Mesothelial cell of epicardium (in vitro differentiated cells): ENCODE data around the gene ITGB1BP1. TPM values are rescaled to one million over a fixed set of nuclear protein-coding genes. Genes with fewer than 3 reads are reported as not detected.
"Not testable (repeated sequence)": the region's sequence is repeated elsewhere in the genome, so short reads cannot be mapped to it uniquely, and the experiment has no call there.

Experiments
- DNase-seq, 2 experiments: peaks; one replicate each; pipeline ENCODE4 v3.0.0; 2021; ENCODE audit warnings: low spot score in 2 of 2; ENCODE audit not compliant: unreplicated experiment in 2 of 2
- H3K27ac Mint-ChIP-seq: 2 replicates; pipeline ENCODE4 v1.8.0; 2021; ENCODE audit warnings: mixed read lengths
- H3K27me3 Mint-ChIP-seq: 2 replicates; pipeline ENCODE4 v1.8.0; 2021; ENCODE audit warnings: low read depth, mixed read lengths
- H3K36me3 Mint-ChIP-seq: 2 replicates; pipeline ENCODE4 v1.8.0; 2021; ENCODE audit warnings: mixed read lengths
- H3K4me1 Mint-ChIP-seq: 2 replicates; pipeline ENCODE4 v1.8.0; 2021; ENCODE audit warnings: mixed read lengths
- H3K4me3 Mint-ChIP-seq: 2 replicates; pipeline ENCODE4 v1.8.0; 2021; ENCODE audit warnings: mild to moderate bottlenecking, moderate library complexity, mixed read lengths
- H3K9me3 Mint-ChIP-seq: 2 replicates; pipeline ENCODE4 v1.8.0; 2021; ENCODE audit warnings: mixed read lengths
- total RNA-seq: library from RNA; stranded (reverse); gene quantifications from 3 replicates; pipeline ENCODE4 v1.2.1, GENCODE V29; 2021
- TF ChIP-seq, protein P1 (sequence below): fragments of 200-600 bp; sonication (generic); IDR thresholded peaks from one replicate; pipeline ENCODE4 v1.5.0; 2021; ENCODE audit warnings: antibody characterized with exemption; ENCODE audit not compliant: unreplicated experiment

Gene ITGB1BP1
- total RNA-seq, 1 donor from 2014 or later = 38.0 TPM

DNA sequence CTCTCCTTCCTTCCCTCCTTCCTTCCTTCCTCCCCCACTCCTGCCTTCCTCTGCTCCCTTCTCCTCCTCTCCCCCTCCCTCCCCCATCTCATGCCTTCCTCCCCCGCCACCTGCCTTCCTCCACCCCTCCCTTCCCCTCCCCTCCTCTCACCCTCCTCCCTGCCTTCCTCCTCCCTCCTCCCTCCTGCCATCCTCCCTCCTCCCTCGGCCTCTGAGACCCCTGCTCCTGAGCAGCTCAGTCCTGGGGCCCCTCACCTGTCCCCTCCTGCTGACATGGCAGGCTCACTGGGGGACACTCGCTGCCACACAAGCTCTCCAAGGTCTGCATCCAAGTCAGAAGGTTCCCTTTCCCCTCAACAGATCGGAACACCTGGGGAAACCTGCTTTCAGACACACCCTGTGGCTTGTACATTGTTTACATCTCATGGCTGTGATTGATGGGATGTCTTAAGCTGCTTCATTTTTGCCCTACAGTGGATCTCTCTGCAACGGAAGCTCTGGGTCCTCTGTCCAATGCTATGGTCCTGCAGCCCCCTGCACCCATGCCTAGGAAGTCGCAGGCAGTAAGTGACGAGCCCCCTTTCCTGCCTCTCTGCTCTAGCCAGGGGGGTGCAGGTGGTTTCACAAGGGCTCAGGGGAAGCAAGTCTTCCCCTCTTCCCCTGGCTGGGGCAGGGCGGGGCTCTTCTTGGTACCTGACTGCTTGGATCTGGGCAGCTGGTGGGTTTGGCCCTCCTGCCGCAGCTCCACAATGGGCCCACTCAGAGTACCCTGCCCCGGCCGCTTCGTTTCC, 22.9 kb downstream of the ITGB1BP1 start:
- Mint-ChIP-seq H3K27me3 (no peaks in the 10 kb centered on the region), H3K9me3 (no peaks in the 10 kb centered on the region), H3K4me3 (no peak overlapping the region), H3K27ac (peak overlapping the region; percentile 89), H3K36me3 (peaks cover 3% of the 10 kb centered on the region), H3K4me1 (peaks cover 10% of the 10 kb centered on the region)
- TF ChIP-seq, protein P1, sequence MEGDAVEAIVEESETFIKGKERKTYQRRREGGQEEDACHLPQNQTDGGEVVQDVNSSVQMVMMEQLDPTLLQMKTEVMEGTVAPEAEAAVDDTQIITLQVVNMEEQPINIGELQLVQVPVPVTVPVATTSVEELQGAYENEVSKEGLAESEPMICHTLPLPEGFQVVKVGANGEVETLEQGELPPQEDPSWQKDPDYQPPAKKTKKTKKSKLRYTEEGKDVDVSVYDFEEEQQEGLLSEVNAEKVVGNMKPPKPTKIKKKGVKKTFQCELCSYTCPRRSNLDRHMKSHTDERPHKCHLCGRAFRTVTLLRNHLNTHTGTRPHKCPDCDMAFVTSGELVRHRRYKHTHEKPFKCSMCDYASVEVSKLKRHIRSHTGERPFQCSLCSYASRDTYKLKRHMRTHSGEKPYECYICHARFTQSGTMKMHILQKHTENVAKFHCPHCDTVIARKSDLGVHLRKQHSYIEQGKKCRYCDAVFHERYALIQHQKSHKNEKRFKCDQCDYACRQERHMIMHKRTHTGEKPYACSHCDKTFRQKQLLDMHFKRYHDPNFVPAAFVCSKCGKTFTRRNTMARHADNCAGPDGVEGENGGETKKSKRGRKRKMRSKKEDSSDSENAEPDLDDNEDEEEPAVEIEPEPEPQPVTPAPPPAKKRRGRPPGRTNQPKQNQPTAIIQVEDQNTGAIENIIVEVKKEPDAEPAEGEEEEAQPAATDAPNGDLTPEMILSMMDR = no peak
- DNase-seq = no peak

DNA sequence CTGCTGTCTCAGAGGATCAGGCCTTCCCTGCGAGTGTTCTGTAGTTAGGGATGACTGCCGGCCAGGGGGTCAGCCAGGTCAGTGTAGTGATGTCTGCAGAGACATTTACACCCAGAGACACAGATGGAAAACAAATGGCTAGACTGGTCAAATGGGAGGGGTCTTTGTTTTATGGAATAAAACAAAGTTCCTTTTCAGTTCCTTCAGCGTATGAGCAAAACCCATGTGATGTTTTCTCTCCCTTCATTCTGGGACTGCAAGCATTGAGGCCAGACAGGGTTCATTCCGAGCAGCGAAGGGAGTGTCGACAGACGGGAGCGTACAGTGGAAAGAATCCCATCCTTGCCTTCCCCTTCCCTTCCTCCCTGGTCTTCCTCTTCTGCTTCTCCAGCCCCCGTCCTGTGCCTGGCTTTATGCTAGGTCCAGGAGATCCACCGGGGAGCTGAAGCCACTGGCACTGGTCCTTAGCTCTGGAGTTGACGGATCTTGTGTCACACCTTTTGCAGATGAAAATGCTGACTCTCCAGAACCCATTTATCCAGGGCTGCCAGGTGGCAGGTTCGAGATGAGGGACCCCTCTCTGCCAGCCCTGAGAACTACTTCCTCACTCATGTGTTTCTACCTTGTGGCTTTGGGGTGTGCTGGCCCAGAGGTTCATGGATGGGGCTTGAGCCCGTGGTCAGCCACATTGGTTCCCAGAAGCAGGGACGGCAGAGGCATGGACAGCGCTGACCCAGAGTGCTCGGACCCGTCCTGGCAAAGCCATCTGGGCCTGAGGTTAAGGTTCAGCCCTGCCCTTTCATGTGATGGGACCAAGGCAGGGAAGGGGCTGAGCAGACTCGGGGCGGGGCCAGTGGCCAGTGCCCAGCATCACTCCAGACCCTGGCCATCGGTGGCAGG, 24.2 kb downstream of the ITGB1BP1 start:
- Mint-ChIP-seq H3K36me3 (peaks cover 11% of the 10 kb centered on the region), H3K27me3 (no peaks in the 10 kb centered on the region), H3K9me3 (no peaks in the 10 kb centered on the region), H3K27ac (peak overlapping the region; percentile 59), H3K4me1 (peaks cover 10% of the 10 kb centered on the region), H3K4me3 (no peak overlapping the region)
- DNase-seq = no peak
- TF ChIP-seq, protein P1 = no peak

DNA sequence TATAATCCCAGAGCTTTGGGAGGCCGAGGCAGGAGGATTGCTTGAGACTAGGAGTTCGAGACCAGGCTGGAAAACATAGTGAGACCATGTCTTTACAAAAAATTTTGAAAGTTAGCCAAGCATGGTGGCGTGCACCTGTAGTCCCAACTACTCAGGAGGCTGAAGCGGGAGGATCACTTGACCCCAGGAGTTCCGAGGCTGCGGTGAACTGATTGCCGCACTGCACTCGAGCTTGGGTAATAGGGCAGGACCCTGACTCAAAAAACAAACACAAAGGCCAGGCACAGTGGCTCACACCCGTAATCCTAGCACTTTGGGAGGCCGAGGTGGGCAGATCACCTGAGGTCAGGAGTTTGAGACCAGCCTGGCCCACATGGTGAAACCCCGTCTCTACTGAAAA, 25.1 kb downstream of the ITGB1BP1 start:
- H3K27ac Mint-ChIP-seq, H3K27me3 Mint-ChIP-seq, DNase-seq, H3K4me1 Mint-ChIP-seq, H3K4me3 Mint-ChIP-seq, H3K9me3 Mint-ChIP-seq: not testable (repeated sequence)
- peaks cover 11% of the 10 kb centered on the region for H3K36me3 Mint-ChIP-seq

DNA sequence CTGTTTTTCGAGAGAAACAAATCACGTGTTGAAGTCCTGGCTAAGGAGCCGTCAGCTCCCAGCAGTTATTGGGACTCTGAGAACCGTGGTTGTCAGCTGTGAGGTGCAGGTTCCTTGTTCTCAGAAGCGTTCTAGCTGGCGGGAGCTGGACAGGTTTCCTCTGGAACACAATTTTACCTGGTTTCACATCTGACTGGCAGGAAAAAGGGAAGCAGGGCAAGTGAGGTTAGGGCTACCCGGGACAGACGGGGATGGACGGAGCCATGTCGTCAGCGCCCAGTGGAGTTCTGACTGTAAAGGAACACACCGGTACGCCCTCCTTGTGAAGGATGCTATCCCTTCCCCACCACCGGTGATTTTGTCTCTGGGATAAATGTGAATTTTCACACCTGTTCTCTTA, 26.1 kb downstream of the ITGB1BP1 start:
- peaks cover 11% of the 10 kb centered on the region for H3K36me3 Mint-ChIP-seq
- no peak for DNase-seq
- H3K4me1 Mint-ChIP-seq = peaks cover 12% of the 10 kb centered on the region
- no peaks in the 10 kb centered on the region for H3K27me3 Mint-ChIP-seq
- no peaks in the 10 kb centered on the region for H3K9me3 Mint-ChIP-seq
- TF ChIP-seq, protein P1 = no peak
- H3K4me3 Mint-ChIP-seq = no peak overlapping the region
- H3K27ac Mint-ChIP-seq = no peak overlapping the region

DNA sequence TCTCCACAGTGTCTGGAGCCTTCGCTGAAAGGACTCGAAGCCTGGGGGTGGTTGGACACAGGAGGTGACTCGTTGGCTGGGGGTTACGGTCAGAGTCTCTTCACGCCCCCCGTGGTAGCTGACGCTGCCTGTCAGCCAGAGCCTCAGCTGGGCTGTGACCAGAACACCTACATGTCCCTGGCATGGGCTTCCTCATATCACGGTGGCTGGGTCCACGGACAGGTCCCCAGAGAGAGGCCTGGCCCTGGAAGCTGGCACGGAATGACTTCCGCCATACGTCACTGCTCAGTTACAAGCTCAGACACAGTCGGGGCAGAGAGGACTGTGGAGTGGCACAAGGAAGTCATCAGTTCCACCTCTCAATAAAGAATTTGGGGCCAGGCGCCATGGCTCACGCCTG, 28.5 kb downstream of the ITGB1BP1 start:
- no peak for DNase-seq

More for the DNA sequence above, 28.5 kb downstream of the ITGB1BP1 start:
- Mint-ChIP-seq H3K27me3 (no peaks in the 10 kb centered on the region), H3K9me3 (no peaks in the 10 kb centered on the region), H3K4me1 (peaks cover 7% of the 10 kb centered on the region), H3K4me3 (no peak overlapping the region), H3K27ac (no peak overlapping the region), H3K36me3 (peaks cover 26% of the 10 kb centered on the region)
- TF ChIP-seq, protein P1 = no peak
